Measurements from ENCODE around the gene TMEM158.

Gene TMEM158

GRCh38 chr3:45204136-45204535 lies 22.0 kb downstream of the TMEM158 start:
- DNase-seq, result no peak

- DNase-seq, result no peak
These were observed 26.0 kb downstream of the TMEM158 start for GRCh38 chr3:45199837-45200648.

DNA sequence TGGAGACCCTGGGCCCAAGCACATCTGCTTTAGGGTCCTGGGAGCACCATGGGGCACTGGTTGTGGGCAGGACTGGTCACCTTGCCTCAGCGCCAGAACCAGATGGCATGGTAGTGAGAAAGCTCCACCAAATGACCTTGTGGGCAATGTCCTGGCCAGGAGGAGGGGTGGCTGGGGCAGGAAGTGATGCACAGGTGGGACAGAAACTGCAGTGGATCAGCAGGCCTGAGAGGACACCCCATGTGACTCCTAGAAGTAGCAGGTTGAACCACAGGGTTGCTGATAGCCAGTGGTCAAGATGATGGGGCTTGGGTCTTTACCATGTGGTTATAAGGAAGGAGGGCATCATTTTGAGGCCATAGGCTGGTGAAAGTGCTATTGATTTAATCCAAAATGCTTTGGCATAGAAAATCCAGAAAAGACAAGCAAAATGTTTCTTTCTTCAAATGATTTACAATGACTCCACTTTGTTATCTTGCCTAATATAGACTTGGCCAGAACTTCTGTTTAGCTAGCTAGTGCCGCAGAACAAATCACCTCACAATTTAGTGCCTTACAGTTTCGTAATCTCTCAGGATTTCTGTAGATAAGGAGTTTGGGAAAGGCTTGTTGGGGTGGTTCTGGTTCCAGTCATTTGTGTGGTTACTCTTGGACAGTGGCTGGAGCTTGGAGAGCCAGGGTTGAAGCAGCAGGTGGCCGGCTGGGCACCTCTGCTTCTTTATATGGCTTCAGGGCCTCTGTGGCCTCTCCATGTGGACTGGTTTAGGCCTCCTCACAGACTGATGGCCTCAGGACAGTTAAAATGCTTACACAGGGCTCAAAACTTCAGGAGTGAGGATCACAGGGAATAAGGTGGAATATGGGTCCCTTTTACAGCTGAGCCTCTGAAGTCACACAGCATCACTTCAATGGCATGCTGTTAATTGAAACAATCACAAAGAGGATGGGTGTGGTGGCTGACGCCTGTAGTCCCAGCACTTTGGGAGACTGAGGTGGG lies 27.5 kb downstream of the TMEM158 start:
- DNase-seq, result no peak

DNA sequence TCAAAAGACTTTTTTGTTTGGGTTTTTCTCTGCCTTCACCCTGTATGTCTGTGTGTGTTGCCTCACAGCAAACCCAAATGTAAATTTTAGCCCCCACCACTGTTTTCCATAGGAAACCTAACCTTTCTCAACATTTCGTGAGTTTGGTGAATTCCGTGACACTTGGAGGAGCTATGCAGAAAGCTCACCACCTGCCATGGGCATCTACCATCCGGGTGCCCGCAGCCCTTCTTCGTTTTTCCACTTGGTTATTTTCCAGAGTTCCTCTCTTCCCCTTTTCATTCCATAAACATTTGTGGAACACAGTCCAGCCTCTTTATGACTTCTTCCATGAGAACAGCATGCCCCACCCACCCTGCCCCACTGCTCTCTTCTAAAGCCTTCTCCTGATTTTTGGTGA lies 31.3 kb downstream of the TMEM158 start:
- DNase-seq, result no peak

DNA sequence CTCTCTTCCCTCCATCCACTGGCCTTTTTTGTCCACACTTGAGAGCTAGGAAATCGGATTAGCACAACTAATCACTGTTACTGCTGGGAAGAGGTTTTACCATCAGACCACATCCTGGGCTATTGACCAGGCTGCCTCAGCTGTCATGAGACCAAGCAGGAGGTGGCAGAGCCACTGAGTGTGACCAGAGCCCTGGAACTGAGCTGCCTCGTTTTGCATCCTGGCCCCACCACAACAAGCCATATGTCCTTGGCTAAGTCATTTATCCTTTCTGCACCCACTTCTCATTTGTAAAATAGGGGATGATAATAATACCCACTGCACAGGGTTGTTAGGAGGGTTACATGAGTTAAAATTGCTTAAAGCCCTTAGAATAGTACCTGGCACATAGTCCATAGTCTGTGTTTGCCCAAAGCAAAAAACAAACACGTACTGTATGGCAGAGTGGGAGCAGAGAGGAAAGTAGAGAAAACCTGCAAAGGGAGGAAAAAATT lies 34.1 kb downstream of the TMEM158 start:
- no peak for DNase-seq

- DNase-seq, result no peak
These were observed 34.7 kb downstream of the TMEM158 start for GRCh38 chr3:45191424-45191823.

DNA sequence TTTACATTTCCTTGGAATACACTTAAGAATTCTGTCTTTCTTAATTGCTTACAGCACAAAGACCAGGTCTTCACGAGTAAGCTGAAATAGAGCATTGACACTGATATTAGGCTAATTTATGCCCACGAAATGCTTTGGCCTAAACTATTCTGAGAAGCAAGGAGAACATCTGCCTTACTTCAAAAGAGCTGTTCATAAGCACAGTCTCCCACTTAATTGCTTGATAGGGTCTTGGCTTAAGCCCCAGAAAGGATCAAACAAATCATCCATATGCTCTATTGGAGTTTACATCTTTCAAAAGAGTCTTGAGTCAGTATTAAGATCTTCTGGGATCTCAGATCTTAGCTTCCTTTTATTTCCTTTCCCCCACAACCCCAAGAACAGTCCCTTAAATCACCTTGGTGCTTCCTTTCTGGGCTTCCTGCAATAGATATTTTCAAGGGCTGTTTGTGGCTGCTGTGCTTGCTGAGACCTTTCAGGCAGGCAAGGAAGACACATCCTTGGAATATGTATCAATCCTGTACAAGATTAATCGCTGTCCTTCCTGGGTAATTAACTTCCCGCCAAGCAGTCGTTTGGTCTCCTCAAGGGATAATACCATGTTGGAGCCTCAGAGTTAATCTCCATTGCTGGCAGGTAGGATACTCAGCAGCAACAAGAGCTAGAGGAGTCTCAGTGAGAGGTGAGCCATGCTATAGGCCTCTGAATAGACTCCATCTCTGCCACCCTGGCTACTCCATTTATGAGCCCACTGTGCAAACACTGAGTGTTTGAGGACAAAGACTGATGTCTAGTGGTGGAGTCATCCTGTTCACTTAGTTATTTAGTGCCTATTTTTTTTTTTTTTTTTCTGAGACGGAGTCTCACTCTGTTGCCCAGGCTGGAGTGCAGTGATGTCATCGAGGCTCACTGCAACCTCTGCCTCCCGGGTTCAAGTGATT lies 37.1 kb downstream of the TMEM158 start:
- DNase-seq, result no peak

DNA sequence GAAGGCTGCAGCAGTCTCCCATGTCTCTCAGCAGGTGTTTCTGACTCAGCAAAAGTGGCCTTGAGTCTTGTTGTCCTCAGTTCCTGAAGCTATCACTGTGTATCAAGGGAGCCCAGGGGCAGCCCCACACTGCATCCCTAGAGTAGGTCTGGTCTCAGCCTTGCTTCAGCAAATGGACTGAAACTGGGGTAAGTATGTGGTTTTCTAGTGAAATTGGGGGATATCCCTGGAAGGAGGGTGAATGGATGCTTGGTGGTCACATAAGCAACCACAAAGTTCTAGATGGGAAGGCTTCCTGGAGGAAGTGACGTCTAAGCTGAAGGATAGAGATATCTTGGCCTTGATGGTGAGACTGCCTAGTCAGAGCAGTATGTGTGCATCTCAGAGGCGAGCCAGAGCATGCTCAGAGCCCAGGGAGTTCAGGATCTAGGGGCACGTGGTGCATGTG lies 38.4 kb downstream of the TMEM158 start:
- no peak for DNase-seq

DNA sequence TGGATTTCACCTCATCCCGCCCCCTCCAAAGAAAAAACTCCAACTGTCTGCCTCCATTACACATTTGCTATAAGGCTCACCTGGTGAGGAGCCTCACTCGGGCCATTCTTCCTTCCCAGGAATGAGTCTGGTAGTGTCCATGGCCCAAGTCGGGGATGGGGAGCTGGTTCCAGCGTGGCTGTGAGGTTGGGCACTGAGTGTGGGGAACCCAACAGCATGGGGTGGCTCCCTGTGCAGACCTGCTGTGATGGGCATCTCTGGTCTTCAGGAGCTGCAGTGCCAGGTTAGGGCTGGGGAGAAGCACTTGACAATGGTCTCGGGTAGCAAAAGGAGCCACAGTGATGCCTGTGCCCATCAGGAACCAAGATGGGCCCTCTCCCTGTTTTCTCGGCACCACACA lies 39.2 kb downstream of the TMEM158 start:
- DNase-seq, result no peak

DNA sequence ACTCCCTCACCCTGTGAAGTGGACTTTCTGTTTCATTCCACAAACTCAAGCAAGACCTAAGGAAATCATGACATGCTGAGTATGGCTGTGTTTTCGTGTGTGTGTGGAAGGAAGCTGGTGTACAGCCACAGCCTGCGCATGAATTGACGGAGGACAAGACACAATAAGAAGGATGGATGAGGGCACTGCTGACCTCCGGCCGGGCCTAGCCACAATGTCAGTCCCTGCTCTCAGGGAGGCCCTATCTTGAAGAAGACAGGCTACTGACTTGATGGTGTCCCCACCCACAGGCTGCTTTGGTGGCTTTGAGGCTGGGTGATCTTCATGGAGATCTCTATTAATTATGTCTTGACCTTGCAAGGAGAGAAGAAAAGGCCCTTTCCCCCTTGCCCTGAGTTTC lies 40.6 kb downstream of the TMEM158 start:
- no peak for DNase-seq

GRCh38 chr3:45185052-45185451 lies 41.0 kb downstream of the TMEM158 start:
- no peak for DNase-seq

- DNase-seq, result no peak
These were observed 42.2 kb downstream of the TMEM158 start for GRCh38 chr3:45183872-45184262.

DNA sequence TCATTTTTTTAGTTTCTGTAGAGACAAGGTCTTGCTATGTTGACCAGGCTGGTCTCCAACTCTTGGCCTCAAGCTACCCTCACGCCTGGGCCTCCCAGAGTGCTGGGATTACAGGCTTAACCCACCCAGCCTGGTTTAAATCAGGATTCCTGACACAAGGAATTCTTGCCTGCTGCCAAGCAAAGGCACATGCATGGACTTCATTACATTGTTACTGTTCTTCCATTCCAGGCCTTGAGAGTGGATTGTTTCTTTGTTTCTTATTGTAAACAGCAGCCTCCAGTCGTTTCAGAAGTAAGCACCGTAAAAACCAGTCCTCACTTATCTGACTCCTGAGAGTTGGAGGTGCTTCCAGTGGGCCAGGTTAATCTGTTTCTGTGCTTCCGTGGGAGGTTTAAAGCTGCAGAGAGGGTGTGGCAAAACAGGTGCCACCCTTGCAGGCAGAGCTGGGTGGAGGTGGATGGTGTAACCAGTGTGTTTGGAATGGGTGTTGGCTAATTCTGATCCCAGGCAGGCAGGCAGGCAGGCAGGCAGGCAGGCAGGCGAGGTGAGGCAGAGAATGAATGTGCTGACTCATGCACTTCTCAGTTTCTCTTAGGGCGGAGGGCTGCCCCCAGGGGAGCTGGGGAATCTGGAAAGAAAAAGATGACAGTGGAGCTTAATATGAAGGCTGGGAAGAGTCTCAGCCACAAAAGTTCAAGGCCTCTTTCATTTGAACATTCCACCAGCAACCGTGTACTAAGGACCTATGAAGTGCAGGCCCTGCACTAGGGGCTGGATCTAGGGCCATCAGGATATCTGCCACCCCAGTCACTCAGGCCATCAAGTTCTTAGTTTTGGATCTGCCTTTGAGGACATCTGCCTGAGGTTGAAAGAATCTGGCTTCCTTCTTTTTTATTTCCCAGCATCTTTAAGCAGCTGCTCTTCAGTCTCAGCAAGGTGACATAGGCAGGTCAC lies 42.9 kb downstream of the TMEM158 start:
- peak in 3 of 51 donors; percentile 4 to 26 (median 25) for DNase-seq

DNA sequence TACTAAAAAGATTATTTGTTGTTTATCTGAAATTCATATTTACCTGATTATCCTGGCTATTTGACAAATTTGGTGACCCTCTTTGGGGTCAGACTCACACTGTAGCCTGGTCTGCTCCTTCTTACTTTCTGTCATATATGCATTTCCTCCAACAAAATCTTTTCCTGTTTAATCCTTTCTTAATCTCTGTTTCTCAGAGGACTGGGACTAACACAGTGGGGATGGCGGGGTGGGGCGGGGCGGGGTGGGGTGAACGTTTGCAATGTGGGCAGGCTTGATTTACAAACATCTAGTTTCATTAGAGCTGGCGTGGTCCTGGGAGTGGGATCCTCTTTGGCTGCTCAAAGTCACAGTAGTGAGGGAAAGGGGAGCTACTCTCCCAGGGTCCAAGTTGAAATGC lies 44.6 kb downstream of the TMEM158 start:
- DNase-seq, result no peak

DNA sequence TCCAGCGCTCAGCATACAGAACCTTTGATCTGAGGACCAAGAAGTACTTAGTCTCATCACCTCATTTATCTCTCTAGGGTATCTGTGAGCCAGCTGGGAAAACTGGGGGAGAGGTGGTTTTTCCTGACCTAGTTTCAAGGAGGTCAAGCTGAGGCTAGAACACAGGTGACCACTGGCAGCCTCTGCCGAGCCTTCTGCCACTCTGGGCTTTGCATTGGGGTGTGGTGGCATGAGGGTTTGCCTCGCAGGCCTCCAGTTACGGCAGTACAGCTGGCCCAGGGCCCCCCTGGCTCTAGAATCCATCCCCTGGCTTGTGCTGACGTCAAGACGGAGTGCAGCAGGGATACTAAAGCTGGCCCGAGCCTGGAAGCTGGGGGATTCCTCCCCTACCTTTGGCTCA lies 45.2 kb downstream of the TMEM158 start:
- DNase-seq, result no peak

GRCh38 chr3:45180051-45180450 lies 46.0 kb downstream of the TMEM158 start:
- DNase-seq, result no peak

DNA sequence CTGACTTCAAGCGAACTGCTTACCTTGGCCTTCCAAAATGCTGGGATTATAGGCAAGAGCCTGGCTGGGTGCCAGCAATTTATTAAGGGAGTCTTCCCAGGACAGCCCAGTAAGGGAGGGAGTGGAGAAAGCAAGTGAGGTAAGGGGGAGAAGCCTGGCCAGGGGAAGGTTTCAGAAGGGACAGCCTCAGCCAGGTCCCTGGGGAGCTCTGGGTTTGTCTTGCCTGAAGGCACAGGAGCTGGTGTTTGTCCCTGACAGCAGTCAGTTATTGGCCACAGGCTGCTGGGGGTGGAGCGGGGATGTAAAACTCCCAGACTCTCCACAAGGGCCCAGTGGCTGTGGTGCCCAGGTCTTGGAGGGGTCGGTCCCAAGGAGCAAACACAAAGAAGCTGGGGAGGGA lies 46.9 kb downstream of the TMEM158 start:
- no peak for DNase-seq

GRCh38 chr3:45178183-45179023 lies 47.7 kb downstream of the TMEM158 start:
- DNase-seq, result no peak

DNA sequence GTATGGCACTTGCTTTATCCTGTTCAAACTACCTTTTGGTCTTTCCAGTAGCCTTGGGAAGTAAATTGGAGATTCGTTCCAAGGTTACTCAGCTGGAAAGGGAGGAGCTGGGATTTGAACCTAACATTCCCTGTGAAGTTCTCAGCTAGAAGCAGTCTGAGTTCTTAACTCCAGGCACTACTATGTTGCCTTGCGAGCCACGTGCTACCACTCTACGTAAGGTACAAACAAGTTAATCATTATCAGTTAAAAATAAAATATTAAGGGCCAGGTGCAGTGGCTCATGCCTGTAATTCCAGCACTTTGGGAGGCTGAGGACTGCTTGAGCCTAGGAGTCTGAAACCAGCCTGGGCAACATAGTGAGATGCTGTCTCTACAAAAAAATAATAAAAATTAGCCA lies 49.2 kb downstream of the TMEM158 start:
- DNase-seq, result no peak

Measured in hypothalamus (tissue), 51 donors.